Omental fat pad (tissue), 4 donors: Measurements from ENCODE around the gene EIF4G3. TPM values are rescaled to one million over a fixed set of nuclear protein-coding genes. Genes with fewer than 3 reads are reported as not detected.

Experiments
- ATAC-seq: fragments of 150-250 bp; one replicate; pipeline ENCODE4 v1.9.1; 2016; ENCODE audit warnings: mild to moderate bottlenecking, moderate library complexity; ENCODE audit not compliant: low FRiP score
- DNase-seq: peaks from one replicate; pipeline ENCODE4 v3.0.0-alpha.2; 2019; ENCODE audit warnings: low spot score
- CTCF ChIP-seq, 3 donors: fragments of 450-650 bp; IDR thresholded peaks; one replicate each; pipeline ENCODE4 v1.5.1; 2016 to 2017; ENCODE audit warnings: antibody characterized with exemption in 3 of 3, mild to moderate bottlenecking in 3 of 3, moderate library complexity in 2 of 3
- total RNA-seq, 4 donors: library from RNA; depleted of rRNA; stranded (reverse); fragments of >200 nt; gene quantifications; one replicate each; pipeline ENCODE4 v1.1.0, GENCODE V29; 2016

The EIF4G3 gene
- total RNA-seq, 4 donors from 2014 or later = 50.2 to 69.5 (median 51.8) TPM

- DNase-seq (peak; percentile 65), ATAC-seq (peak; percentile 97)
- no peak for TF ChIP-seq CTCF (IDR thresholded peaks at IDR 0.05)
These were observed 390.3 kb downstream of the EIF4G3 start for GRCh38 chr1:20786253-20787028.

GRCh38 chr1:20785907-20786252, 390.8 kb downstream of the EIF4G3 start:
- DNase-seq (no peak), ATAC-seq (no peak)

GRCh38 chr1:20775700-20776099, 401.0 kb downstream of the EIF4G3 start:
- TF ChIP-seq CTCF (IDR thresholded peaks at IDR 0.05) = no peak

More at GRCh38 chr1:20785907-20786252, 390.8 kb downstream of the EIF4G3 start:
- TF ChIP-seq CTCF (IDR thresholded peaks at IDR 0.05) = no peak

GRCh38 chr1:20771780-20772179, 404.9 kb downstream of the EIF4G3 start:
- no peak for ATAC-seq
- no peak for TF ChIP-seq CTCF (IDR thresholded peaks at IDR 0.05)
- DNase-seq = no peak

More at GRCh38 chr1:20775700-20776099, 401.0 kb downstream of the EIF4G3 start:
- no peak for DNase-seq
- no peak for ATAC-seq

GRCh38 chr1:20770314-20771087, 406.2 kb downstream of the EIF4G3 start:
- ATAC-seq = no peak
- DNase-seq = no peak
- no peak for TF ChIP-seq CTCF (IDR thresholded peaks at IDR 0.05)

GRCh38 chr1:20767271-20767670, 409.4 kb downstream of the EIF4G3 start:
- TF ChIP-seq CTCF (IDR thresholded peaks at IDR 0.05) = no peak
- ATAC-seq (no peak), DNase-seq (no peak)
